Stromal cell of bone marrow (primary cell): ENCODE measurements around the gene CPB1.
A peak's percentile ranks its signal among the peaks of the same experiment; 100 is the strongest.
"Not testable (repeated sequence)": the region's sequence is repeated elsewhere in the genome, so short reads cannot be mapped to it uniquely, and the experiment has no call there.

Source experiments
- DNase-seq: peaks from one replicate; pipeline ENCODE4 v3.0.0-alpha.2; 2012; ENCODE audit warnings: low read depth

The CPB1 gene

GRCh38 chr3:148827585-148827984 is at the start of gene CPB1:
TSS of gene CPB1 (plus strand) at chr3:148827811. CDS start at chr3:148827824, 13 bp downstream.
- no peak for DNase-seq

GRCh38 chr3:148778926-148779325 is 48.7 kb upstream of the CPB1 start:
- DNase-seq, result no peak

- not testable (repeated sequence) for DNase-seq
Measured at GRCh38 chr3:148785026-148785425, 42.6 kb upstream of the CPB1 start.

GRCh38 chr3:148786159-148786558 is 41.5 kb upstream of the CPB1 start:
- not testable (repeated sequence) for DNase-seq

- DNase-seq, result peak; percentile 82
Measured at GRCh38 chr3:148789146-148789545, 38.5 kb upstream of the CPB1 start.

- DNase-seq, result no peak
Measured at GRCh38 chr3:148789906-148790305, 37.7 kb upstream of the CPB1 start.

- no peak for DNase-seq
Measured at GRCh38 chr3:148790370-148790769, 37.2 kb upstream of the CPB1 start.

- DNase-seq, result peak; percentile 97
Measured at GRCh38 chr3:148790851-148791735, 36.5 kb upstream of the CPB1 start.

GRCh38 chr3:148791920-148792319 is 35.7 kb upstream of the CPB1 start:
- DNase-seq, result no peak

- DNase-seq, result no peak
Measured at GRCh38 chr3:148792516-148792915, 35.1 kb upstream of the CPB1 start.

GRCh38 chr3:148796799-148797198 is 30.8 kb upstream of the CPB1 start:
- no peak for DNase-seq

- DNase-seq, result no peak
Measured at GRCh38 chr3:148797795-148798194, 29.8 kb upstream of the CPB1 start.

- DNase-seq, result no peak
Measured at GRCh38 chr3:148800414-148800813, 27.2 kb upstream of the CPB1 start.

GRCh38 chr3:148809835-148810234 is 17.8 kb upstream of the CPB1 start:
- DNase-seq, result no peak

- DNase-seq, result no peak
Measured at GRCh38 chr3:148815316-148816110, 12.1 kb upstream of the CPB1 start.

- no peak for DNase-seq
Measured at GRCh38 chr3:148816427-148816826, 11.2 kb upstream of the CPB1 start.

- no peak for DNase-seq
Measured at GRCh38 chr3:148816981-148817525, 10.6 kb upstream of the CPB1 start.

GRCh38 chr3:148820361-148821245 is 7.0 kb upstream of the CPB1 start:
- no peak for DNase-seq

- DNase-seq, result no peak
Measured at GRCh38 chr3:148823026-148823425, 4.6 kb upstream of the CPB1 start.

- no peak for DNase-seq
Measured at GRCh38 chr3:148825476-148825875, 2.1 kb upstream of the CPB1 start.

- peak; percentile 22 for DNase-seq
Measured at GRCh38 chr3:148828136-148828690, 602 bp downstream of the CPB1 start.
